ENCODE data around the gene PSD2. TPM values are rescaled to one million over a fixed set of nuclear protein-coding genes. Genes with fewer than 3 reads are reported as not detected.
"Not testable (repeated sequence)": the region's sequence is repeated elsewhere in the genome, so short reads cannot be mapped to it uniquely, and the experiment has no call there.

The PSD2 gene
- total and polyA plus RNA-seq, 11 donors, result 0.04 to 0.11 (median 0.04) TPM; not detected in 8

GRCh38 chr5:139789845-139790189 is 5.8 kb upstream of the PSD2 start:
- WGBS, 4 donors, result 89 to 94% (median 91%) methylated on average over 12 of the region's 12 CpGs
- no peak for DNase-seq

GRCh38 chr5:139792218-139792617 is 3.4 kb upstream of the PSD2 start:
- H3K4me1 ChIP-seq, result peaks cover 0 to 26% (median 11%) of the 10 kb centered on the region in 12 donors
- no peak for DNase-seq
- intact Hi-C loops (cut with DNase I), result loop anchor here in 4 of 10 donors (5.0 to 10.0 kb wide), 4 partner anchors 45 to 353 kb away; no protein-coding TSS in a partner anchor
- no peak overlapping the region for H3K4me3 ChIP-seq
- WGBS, 4 donors, result 78 to 92% (median 84%) methylated on average over 2 of the region's 2 CpGs
- H3K36me3 ChIP-seq, result no peaks in the 10 kb centered on the region
- no peaks in the 10 kb centered on the region for H3K9me3 ChIP-seq
- TF ChIP-seq POLR2A (IDR thresholded peaks at IDR 0.05) (no peak), CTCF (IDR thresholded peaks at IDR 0.05) (no peak)
- H3K27me3 ChIP-seq, result peaks cover 13 to 29% (median 20%) of the 10 kb centered on the region in 9 donors
- H3K27ac ChIP-seq, result no peak overlapping the region
- no peak for ATAC-seq

More at GRCh38 chr5:139789845-139790189, 5.8 kb upstream of the PSD2 start:
- TF ChIP-seq POLR2A (IDR thresholded peaks at IDR 0.05), result no peak
- no peak for TF ChIP-seq CTCF (IDR thresholded peaks at IDR 0.05)
- intact Hi-C loops (cut with DNase I), result loop anchor here (2.0 to 10.0 kb wide), 11 partner anchors 47 to 367 kb away; partner anchors contain the start of gene NRG2 (in 1 of the 10)
- Histone ChIP-seq H3K27me3 (peaks cover 0 to 10% (median 2%) of the 10 kb centered on the region in 9 donors), H3K9me3 (no peaks in the 10 kb centered on the region), H3K4me1 (peaks cover 0 to 20% (median 7%) of the 10 kb centered on the region in 12 donors), H3K27ac (no peak overlapping the region), H3K4me3 (no peak overlapping the region), H3K36me3 (no peaks in the 10 kb centered on the region)
- ATAC-seq, result no peak

GRCh38 chr5:139792655-139793054 is 3.0 kb upstream of the PSD2 start:
- H3K4me3 ChIP-seq, H3K36me3 ChIP-seq, DNase-seq, H3K27ac ChIP-seq, ATAC-seq, H3K9me3 ChIP-seq: not testable (repeated sequence)
- 76 to 87% (median 80%) methylated on average over 2 of the region's 2 CpGs for WGBS, 4 donors
- Histone ChIP-seq H3K27me3 (peaks cover 18 to 33% (median 25%) of the 10 kb centered on the region in 9 donors), H3K4me1 (peaks cover 0 to 25% (median 9%) of the 10 kb centered on the region in 12 donors)
- intact Hi-C loops (cut with DNase I), result loop anchor here in 4 of 10 donors (5.0 to 10.0 kb wide), 4 partner anchors 45 to 352 kb away; no protein-coding TSS in a partner anchor

GRCh38 chr5:139794067-139794846 is 1.4 kb upstream of the PSD2 start:
- Histone ChIP-seq H3K36me3 (no peaks in the 10 kb centered on the region), H3K27me3 (peaks cover 18 to 47% (median 37%) of the 10 kb centered on the region in 9 donors), H3K4me1 (peaks cover 0 to 14% (median 6%) of the 10 kb centered on the region in 12 donors), H3K4me3 (no peak overlapping the region), H3K9me3 (no peaks in the 10 kb centered on the region), H3K27ac (no peak overlapping the region)
- intact Hi-C loops (cut with DNase I), result loop anchor here in 4 of 10 donors (5.0 to 10.0 kb wide), 4 partner anchors 43 to 351 kb away; no protein-coding TSS in a partner anchor
- 69 to 78% (median 74%) methylated on average over 6 of the region's 6 CpGs for WGBS, 4 donors
- no peak for DNase-seq
- no peak for ATAC-seq
- TF ChIP-seq POLR2A (IDR thresholded peaks at IDR 0.05) (no peak), CTCF (IDR thresholded peaks at IDR 0.05) (no peak)

Data from heart left ventricle (tissue), 16 donors.